D721Med (cell line): ENCODE measurements around the gene MTIF2.

ENCODE experiments used
- DNase-seq: peaks from one replicate; pipeline ENCODE4 v3.0.0; 2011; ENCODE audit warnings: low spot score; ENCODE audit not compliant: insufficient read length
- FAIRE-seq: peaks from 2 replicates; lab custom pipeline; 2011; peaks lifted over from hg19 to GRCh38; lab: Jason Lieb, UNC
- CTCF ChIP-seq: IDR thresholded peaks from 2 replicates; pipeline ENCODE4 v1.5.1; 2012; ENCODE audit warnings: mild to moderate bottlenecking, control low read depth; ENCODE audit not compliant: insufficient read depth; ENCODE audit errors: missing control alignments

Gene MTIF2

GRCh38 chr2:55268907-55269644 is at the start of gene MTIF2:
TSS of gene MTIF2 (minus strand) at chr2:55269231. CDS start at chr2:55263858, 5,373 bp downstream.
- DNase-seq (peak; percentile 59), FAIRE-seq (no peak)
- TF ChIP-seq CTCF: no peak

GRCh38 chr2:55314985-55315384 is 46.0 kb upstream of the MTIF2 start:
- no peak for DNase-seq
- TF ChIP-seq CTCF: no peak
- FAIRE-seq: no peak

- no peak for TF ChIP-seq CTCF
- FAIRE-seq (no peak), DNase-seq (no peak)
Measured at GRCh38 chr2:55311444-55311870, 42.4 kb upstream of the MTIF2 start.

- no peak for FAIRE-seq
- no peak for DNase-seq
- TF ChIP-seq CTCF: no peak
Measured at GRCh38 chr2:55309446-55309845, 40.4 kb upstream of the MTIF2 start.

GRCh38 chr2:55302241-55302640 is 33.2 kb upstream of the MTIF2 start:
- DNase-seq (no peak), FAIRE-seq (no peak)
- TF ChIP-seq CTCF: no peak

- DNase-seq (no peak), FAIRE-seq (no peak)
- no peak for TF ChIP-seq CTCF
Measured at GRCh38 chr2:55301277-55301676, 32.2 kb upstream of the MTIF2 start.

- DNase-seq (no peak), FAIRE-seq (no peak)
- TF ChIP-seq CTCF: no peak
Measured at GRCh38 chr2:55296393-55296792, 27.4 kb upstream of the MTIF2 start.
